Suppressor macrophage treated with lipopolysaccharide for 1 hour (primary cell): ENCODE data around the gene DNAJC28.
"Not testable (repeated sequence)": the region's sequence is repeated elsewhere in the genome, so short reads cannot be mapped to it uniquely, and the experiment has no call there.

Source experiments
- DNase-seq, 3 donors: peaks; one replicate each; pipeline ENCODE4 v3.0.0-alpha.2; 2020 to 2022

The DNAJC28 gene, protein sequence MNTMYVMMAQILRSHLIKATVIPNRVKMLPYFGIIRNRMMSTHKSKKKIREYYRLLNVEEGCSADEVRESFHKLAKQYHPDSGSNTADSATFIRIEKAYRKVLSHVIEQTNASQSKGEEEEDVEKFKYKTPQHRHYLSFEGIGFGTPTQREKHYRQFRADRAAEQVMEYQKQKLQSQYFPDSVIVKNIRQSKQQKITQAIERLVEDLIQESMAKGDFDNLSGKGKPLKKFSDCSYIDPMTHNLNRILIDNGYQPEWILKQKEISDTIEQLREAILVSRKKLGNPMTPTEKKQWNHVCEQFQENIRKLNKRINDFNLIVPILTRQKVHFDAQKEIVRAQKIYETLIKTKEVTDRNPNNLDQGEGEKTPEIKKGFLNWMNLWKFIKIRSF

DNA sequence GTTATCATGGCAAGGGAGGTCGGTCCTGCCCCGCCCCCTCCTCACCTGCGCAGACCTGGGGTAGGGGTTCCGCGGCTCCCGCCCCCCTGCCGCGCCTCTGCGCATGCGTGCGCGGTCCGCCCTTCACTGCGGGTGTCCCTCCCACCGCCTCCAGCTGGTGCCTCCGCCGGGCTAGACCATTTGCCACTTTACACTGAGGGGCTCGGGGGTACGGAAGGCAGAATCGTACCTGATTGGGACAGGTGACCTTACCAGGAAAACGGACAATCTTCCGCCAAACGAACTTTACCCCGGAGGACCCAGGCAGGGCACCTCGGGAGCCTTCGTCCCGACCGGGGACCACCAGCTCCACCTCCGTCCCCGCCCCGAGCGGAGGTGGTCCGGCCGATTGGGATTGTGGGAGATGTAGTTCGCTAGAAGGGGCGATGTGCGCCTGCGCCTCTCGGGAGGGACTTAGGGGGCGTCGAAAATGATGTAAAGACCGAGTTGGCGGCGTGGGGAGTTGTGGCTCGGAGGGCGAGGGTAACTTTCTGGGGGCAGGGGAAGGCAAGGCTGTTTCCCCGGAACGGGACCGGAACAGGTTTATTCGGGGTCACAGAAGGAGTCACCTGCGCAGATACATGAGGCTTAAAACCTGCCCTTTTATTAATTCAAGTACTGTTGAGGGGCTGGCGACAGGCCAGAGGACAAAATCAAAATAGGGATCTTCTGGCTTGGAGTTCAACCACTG lies at the start of gene DNAJC28:
TSS of gene DNAJC28 (minus strand) at position 344 of the 730 bp plus-strand sequence. CDS start 2,323 bp downstream, outside the sequence.
- peak; percentile 97 to 98 (median 98) for DNase-seq

DNA sequence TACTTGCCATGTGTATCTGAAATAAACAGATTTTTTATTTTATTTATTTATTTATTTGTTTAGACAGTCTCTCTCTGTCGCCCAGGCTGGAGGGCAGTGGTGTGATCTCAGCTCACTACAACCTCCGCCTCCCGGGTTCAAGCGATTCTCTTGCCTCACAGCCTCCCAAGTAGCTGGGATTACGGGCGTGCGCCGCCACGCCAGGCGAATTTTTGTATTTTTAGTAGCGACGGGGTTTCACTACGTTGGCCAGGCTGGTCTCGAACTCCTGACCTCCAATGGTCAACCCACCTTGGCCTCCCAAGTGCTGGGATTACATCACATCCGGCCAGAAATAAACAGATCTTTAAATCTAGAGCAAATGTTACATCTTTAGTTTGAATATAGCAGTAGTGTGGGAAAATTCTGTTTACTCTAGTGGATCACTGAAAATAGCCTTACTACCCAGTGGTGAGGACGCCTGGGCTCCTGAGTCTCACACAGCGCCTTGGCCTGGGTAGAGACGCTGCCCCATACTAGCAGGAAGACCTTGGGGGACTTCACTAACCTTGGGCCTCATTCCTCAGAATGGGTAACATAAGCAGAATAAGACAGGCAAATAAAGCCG lies 49.7 kb upstream of the DNAJC28 start:
- DNase-seq, result peak in 1 of 3 donors; percentile 16

DNA sequence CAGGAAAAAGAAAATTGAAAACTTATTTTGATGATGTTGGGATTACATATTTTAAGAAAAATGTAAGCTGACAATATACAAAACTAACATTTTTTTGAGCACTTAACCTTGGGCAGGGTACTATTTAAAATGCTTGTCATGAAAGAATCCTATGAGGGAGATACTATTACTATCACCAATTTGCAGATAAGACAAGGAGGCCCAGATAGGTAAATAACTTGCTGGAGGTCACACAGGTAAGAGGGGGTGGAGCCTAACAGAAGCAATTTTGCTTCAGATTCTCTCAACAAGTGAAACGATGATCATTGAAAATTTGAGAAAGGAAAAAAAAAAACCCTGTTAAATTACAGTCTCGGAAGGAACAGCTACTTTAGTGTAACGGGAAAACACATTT lies 49.2 kb upstream of the DNAJC28 start:
- no peak for DNase-seq

DNA sequence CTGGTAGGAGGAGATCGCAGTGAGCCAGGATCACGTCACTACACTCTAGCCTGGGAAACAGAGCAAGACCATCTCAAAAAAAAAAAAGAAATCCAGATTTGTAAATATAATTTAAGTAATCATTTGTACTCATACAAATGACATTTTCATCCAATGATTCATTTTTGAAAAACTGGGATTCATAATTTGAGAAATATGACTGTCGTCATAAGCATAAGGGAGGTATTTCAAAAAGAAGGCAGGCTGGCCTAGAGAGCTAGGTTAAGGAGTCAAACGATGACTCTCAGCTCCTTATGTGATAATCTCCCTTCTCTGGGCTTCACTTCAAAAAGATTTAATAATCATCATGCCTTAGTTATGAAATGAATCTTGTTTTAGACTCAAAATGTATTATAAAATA lies 48.1 kb upstream of the DNAJC28 start:
- DNase-seq, result no peak

DNA sequence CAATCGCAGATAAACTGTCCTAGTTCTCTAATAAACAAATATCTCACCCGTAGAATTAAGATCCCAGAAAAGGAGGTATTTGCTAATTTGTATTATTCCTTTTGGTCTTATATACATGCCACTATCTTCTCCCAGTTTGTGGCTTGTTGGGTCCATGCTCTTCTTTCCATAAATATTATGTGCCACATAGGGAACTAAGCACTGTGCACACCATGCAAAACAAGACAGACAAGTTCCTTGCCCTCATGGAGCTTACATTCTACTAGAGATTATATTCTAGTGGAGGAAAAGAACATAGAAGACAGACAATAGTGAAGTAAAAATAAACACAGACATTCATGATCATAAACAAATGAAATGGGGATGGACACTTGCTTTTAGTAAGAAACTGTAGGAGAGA lies 45.7 kb upstream of the DNAJC28 start:
- DNase-seq, result no peak

DNA sequence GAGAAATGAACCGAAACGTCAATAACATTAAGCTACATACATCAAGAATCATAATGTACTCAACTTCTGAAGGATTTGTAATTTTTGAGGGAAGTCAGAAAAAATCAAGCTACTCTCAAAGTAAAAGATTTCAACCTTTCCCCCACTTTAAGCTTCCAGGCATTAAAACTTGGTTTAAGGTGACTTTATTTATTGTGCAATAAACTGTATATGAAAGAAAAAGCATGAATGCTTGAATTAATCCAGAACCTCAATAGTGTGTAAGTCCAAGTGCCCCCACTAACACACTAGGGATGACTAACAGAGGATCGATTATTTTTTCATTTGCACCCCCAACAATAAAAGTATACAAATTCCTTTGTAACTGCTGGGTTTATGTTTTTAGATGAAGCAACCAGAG lies 39.5 kb upstream of the DNAJC28 start:
- no peak for DNase-seq

DNA sequence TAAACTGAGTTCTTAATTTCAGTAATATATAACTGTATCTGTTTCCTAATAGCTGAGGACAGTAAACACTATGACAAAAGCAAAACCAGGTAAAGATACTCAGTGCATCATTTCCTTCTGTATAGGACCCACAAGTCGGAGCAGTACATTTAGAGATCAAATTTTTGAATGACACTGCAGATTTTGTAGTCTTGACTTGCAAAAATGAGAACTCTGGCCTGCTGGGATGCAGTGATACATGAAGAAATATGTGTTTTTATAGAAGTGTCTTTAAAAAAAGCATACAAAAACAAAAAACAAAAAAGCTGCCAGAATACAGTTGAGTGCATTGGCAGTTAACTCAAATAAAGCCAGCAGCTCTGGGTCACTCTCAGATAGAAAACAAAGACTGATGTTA lies 31.4 kb upstream of the DNAJC28 start:
- DNase-seq, result no peak

DNA sequence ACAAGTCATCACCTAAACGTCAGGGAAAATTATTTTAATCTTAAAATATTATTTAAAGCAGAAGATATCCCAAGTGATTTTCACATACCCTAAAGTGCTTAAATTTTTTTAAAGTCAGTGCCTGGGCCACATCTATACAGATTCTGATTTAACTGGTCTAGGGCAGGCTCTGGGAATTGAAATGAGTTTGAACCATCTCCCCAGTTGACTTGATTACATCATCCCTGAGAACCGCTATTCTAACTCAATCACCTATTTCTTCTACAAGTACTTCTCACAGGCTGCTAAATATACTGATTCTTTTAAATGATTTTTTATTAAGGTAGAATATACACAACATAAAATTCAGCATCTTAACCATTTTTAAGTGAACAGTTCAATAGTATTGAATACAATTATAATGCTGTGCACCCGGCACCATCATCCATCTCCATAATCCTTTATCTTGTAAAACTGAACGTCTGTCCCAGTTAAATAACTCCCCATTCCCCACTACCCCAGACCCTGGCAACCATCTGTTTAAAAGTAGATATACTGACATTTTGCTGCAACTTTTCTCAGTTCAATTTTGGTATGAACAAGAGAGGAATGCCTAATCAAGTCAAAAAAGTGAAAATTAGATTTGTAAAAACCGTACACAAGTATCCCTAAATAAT lies 30.9 kb upstream of the DNAJC28 start:
- no peak for DNase-seq

DNA sequence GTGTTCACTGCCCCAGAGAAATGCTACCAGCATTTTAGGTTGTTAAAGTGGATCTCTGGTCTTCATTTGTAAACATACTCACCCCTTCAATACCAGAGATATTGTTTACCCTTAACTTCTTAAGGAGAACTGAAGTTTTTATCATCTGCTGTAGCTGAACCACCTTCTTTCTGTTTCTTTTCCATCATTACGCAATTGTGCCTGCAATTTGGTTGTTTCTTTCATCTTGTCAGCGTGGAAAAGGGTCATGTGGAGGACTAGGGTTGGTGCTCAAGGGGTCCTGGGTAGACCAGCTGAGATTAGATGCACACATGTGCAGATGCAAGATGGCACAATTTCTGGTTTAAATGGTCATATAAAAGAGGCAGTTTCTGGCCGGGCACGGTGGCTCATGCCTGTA lies 27.4 kb upstream of the DNAJC28 start:
- no peak for DNase-seq

DNA sequence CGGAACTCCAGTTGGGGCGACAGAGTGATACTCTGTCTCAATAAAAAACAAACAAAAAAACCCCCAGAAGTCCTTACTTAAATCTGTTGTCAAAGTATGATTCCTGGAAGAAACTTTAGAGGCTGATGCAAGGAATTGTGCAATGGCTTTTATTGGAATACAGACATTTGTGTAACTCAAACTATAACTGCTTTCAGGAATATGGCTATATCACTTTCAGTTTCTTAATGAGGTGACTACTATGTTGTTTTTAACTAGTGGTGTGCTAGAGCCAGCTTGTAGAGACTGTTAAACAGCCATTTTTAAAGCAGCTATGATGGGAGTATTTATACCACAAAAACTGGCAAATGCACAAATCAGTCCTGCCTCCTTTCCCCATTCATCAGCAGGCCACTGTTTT lies 22.7 kb upstream of the DNAJC28 start:
- peak in 1 of 3 donors; percentile 33 for DNase-seq

DNA sequence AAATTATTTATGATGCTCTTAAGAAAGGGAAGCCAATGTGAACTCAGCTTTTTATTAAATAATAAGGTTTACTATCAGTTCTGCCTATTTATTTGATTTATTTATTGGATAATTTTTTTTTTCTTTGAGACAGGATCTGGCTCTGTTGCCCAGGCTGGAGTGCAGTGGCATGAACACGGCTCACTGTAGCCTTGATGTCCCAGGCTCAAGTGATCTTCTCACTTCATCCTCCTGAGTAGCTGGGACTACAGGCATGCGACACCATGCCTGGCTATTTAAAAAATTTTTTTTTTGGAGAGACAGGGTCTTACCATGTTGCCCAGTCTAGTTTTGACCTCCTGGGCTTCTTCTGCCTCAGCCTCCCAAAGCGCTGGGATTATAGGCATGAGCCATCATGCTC lies 21.0 kb upstream of the DNAJC28 start:
- DNase-seq, result no peak

DNA sequence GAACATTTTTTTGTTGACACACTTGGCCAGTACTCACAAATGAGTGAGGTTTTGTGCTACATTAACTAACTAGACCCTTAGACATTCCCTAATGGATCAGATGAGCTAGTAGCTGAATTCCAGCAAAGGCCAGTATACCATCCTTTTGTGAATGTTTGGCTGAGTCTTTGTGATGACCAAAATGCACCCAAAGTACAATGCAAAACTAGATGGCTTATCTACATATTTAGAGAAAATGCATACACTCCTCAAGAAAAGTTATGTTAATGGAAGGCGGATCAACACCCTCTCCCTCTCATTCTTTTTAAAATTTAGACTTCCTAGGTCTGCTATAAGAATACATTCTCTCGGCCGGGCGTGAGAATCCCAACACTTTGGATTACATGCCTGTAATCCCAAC lies 20.1 kb upstream of the DNAJC28 start:
- DNase-seq, result no peak

DNA sequence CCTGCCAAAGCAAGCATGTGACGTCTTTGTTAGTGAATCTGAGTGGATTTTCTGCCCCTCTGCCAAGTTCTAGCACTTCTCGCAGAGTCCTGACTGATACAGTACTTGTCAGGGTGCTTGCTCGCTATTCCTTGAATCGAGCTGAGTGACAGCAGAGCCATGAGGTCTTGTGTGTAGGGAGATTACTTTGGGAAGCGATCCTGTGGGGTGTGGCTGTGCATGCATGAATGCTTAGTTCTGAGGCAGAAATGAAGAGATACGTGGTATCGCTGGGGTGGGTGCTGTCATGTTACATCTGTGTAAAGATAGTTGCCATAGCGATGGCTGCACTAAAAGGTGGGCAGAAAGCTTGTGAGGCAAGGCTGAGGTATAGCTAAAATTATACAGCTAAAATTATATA lies 19.3 kb upstream of the DNAJC28 start:
- DNase-seq, result no peak

DNA sequence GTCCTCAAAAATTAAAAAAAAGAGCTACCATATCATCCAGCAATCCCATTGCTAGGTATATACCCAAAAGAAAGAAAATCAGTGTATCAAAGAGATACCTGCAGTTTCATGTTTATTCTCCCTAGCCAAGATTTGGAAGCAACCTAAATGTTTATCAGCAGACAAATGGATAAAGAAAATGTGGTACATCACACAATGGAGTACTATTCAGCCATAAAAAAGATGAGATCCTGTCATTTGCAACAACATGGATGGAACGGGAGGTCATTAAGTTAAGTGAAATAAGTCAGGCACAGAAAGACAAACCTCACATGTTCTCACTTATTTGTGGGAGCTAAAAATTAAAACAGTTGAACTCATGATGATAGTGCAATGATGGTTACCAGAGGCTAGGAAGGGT lies 15.5 kb upstream of the DNAJC28 start:
- not testable (repeated sequence) for DNase-seq

DNA sequence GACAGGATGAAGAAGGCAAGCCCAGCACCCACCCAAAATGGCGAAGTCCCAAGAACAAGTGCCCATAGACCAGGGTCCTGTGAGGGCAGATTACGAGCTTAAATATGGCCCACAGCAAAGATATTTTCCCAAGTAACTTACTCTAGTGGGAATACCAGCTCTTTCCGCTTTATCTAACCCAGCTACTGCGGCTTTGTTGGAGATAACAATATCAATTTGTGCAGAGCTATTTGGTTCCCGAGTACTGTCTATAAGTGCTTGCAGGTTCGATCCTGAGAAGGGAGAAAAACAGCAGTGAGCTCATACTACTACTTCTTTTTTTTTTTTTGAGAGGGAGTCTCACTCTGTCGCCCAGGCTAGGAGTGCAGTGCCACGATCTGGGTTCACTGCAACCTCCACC lies 14.3 kb upstream of the DNAJC28 start:
- DNase-seq, result no peak

DNA sequence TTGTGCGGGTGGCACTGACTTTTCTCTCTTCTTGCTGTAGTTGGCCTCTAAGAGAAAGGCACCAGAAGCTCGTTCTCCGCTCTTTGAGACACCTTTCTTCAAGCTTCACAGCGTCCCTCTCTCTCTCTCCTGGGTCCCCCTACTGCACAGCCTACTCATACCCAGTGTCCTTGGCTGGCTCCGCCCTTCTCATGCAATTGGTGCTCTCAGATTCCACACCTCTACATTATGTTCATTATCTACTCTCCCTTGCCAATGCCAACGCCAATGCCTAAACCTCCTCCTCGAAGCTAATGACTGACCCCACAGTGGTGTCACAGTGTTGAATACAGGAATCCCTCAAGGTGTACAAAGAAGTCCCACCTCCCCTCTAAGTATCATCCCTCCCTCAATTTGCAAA lies 4.8 kb upstream of the DNAJC28 start:
- DNase-seq, result no peak

DNA sequence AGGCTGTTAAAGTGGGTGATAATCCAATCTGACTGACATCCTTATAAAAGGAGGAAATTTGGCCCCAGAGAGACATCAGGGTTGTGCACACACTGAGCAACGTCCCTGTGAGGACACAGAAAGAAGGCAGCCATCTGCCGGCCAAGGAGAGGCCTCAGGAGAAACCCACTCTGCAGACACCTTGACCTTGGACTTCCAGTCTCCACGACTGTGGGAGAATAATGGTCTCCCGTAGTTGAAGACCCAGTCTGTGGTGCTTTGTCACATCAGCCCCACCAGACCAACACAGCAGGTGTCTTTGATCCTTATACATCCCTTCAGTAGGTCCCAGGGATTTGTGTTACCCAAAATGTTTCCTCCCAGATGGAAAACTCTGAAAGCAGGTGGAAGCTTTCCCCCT lies 4.2 kb upstream of the DNAJC28 start:
- no peak for DNase-seq

DNA sequence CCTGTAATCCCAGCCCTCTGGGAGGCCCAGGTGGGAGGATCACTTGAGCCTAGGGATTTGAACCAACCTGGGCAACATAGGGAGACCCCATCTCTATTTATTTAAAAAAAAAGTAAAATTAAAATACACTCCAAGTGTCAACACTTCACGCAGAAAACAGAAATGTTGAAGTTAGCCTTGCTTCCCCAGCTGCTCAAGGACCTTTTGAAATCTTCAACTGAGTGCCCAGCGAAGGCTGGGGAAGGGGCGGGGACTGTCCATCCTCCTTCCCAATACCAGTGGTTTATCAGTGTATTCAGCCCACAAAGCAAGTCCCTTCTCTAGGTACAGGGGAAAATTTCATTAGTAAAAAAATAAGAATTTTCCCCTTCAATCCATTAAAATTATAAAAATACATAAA lies 2.2 kb upstream of the DNAJC28 start:
- DNase-seq, result peak in 2 of 3 donors; percentile 19 to 45

DNA sequence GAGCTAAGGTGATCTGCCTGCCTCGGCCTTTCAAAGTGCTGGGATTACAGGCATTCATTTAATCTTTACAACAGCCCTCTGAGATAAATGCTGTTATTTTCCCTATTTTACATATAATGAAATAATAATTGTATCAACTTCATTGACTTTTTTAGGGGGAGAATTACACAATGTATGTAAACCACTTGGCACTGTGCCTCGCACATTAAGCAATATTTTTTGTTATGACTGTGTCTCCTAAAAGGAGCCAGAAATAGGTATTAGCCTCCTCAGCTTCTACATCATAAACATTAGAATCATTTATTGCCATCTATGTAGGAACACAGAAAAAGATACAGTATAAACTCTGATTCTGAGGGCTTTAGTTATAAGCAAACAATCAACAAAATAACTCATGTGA lies 1.1 kb upstream of the DNAJC28 start:
- peak; percentile 29 to 52 (median 32) for DNase-seq

DNA sequence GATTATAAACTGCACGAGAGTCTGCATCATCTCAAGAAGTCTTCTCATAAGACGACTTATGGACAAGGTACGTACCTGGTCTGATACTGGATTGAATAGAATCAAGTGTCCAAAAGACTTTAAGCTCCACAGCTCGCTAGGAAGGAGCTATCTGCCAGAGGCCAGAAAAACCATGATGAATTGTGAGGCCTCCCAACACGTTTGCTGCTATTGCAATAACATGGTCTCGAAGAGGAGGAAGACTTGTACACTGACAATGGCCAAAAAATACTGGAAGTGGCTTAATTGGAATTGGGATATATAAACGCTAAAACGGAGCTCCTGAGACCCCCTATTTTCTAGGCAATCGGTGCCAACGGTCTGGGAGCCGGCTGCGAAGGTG lies 534 bp downstream of the DNAJC28 start:
- peak in 2 of 3 donors; percentile 11 to 12 for DNase-seq

DNA sequence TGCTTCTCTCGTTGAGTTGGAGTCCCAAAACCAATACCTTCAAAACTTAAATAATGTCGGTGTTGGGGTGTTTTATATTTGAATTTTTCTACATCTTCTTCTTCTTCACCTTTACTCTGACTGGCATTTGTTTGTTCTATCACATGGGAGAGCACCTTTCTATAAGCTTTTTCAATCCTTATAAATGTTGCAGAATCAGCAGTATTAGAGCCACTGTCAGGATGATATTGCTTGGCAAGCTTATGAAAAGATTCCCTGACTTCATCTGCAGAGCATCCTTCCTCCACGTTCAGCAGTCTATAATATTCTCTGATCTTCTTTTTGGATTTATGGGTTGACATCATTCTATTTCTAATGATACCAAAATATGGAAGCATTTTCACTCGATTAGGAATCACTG lies 2.6 kb downstream of the DNAJC28 start:
- no peak for DNase-seq

DNA sequence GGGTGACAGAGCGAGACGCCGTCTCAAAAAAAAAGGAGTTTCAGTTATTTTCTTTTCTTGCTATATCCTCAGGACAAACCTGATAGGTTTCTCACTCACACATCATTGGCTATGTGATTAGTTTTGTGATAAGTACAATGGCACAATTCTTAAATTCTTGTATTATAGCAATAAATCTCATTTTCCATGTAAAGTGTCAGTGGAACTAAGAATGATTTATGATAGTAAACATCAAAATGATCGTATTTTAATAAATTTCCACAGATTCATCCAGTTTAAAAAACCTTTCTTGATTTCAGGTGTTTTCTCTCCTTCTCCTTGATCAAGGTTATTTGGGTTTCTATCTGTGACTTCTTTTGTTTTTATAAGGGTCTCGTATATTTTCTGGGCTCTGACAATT lies 3.5 kb downstream of the DNAJC28 start:
- DNase-seq, result no peak

DNA sequence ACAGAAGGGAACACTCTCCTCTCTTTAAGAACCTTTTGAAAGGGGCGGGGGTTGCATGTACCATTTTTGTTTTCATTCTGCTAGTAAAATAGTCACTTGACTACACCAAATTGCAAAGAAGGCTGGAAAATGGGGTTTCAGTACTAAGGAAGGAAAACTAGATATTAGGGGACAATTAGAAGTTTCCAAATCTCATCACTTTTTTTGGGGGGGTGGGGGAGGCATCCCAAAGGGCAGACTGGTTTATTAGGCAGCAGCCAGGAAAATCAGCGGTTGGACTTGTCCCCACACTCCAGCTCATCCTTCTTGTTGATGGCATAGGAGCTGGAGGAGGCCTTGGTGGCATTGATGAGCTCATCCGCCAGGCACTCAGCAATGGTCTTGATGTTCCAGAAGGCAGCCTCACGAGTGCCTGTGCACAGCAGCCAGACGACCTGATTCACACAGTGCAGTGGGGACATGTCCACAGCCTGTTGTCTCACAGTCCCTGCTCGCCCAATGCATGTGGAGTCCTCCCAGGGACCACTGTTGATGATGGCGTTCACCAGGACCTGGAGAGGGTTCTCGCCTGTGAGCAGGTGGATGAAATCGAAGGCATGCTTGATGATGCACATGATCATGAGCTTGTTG lies 10.1 kb downstream of the DNAJC28 start:
- no peak for DNase-seq
